Globus pallidus (tissue), 1 donor: Measurements from ENCODE around the gene PPP2R1A.
"Not testable (repeated sequence)": the region's sequence is repeated elsewhere in the genome, so short reads cannot be mapped to it uniquely, and the experiment has no call there.

Experiments used
- DNase-seq: peaks from one replicate; pipeline ENCODE4 v3.0.0-alpha.2; 2015; ENCODE audit warnings: low spot score

Gene PPP2R1A

DNA sequence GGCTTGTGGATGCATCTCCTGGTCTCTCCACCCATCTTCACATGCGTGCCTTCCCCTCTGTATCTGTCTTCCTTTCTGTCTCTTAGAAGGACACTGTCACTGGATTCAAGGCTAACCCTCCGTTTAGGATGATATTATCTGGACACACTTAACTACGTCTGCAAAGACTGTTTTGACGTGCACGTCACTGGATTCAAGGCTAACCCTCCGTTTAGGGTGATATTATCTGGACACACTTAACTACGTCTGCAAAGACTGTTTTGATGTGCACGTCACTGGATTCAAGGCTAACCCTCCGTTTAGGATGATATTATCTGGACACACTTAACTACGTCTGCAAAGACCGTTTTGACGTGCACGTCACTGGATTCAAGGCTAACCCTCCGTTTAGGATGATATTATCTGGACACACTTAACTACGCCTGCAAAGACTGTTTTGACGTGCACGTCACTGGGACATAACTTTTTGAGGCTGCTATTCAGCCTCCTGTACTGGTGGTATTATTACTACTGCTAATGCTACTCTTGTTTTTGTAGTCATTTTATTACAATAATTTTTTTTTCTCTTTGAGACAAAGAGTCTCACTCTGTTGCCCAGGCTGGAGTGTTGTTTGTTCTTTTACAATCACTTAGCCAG, 11.0 kb downstream of the PPP2R1A start:
- DNase-seq, result not testable (repeated sequence)

DNA sequence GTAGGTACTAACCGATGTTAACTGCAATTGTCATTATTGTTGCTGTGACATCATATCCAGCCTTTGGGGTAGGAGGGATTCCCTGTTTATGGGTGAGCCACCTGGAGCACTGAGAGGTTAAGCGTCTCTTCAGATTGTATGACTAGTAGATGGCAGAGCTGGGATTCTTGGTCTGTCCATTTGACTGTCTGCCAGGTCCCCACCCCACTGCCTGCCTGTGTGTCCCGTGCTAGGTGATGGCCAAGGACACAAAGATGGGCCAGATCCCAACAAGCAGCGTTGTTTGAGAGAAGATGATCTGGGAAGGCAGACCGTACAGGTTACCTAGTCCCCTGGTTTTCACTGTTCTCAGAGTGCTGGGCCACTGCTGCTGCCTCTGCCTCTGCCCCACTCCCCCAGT, 16.6 kb downstream of the PPP2R1A start:
- DNase-seq, result no peak

- DNase-seq, result no peak
Observed at GRCh38 chr19:52211203-52211602, 21.4 kb downstream of the PPP2R1A start.

GRCh38 chr19:52211926-52212571, 22.2 kb downstream of the PPP2R1A start:
- no peak for DNase-seq

- DNase-seq, result no peak
Observed at GRCh38 chr19:52212572-52213255, 22.9 kb downstream of the PPP2R1A start.

DNA sequence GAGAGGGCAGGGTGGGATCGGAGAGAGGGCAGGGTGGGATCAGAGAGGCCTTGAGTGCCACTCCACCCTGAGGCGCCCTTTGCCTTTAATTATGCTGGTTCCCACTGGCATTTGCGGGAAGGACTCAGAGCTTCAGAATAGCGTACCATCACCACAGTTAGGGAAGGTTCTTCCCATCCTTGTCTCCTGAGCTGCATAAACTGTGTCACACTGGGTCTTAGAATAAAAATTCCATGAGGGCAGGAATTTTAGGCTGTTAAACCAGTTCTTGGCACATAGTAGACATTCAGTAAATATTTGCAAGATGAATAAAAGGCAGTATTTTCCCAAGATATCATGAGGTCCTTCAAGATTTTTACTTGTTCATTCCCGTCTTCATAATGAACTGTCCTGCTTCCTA, 24.4 kb downstream of the PPP2R1A start:
- no peak for DNase-seq

DNA sequence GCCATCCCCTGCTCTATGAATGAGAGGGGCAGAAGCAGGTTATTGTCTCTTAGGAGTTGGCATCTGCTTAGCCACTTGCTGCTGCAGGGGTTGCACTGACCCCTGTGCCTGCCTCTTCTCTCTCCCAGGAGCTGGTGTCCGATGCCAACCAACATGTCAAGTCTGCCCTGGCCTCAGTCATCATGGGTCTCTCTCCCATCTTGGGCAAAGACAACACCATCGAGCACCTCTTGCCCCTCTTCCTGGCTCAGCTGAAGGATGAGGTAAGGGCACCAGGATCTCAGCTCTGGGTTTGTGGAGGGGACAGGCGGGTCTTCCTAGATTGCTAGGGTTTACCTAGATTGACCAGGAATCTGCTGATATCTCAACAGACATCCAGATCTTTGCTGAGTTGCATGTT, 26.5 kb downstream of the PPP2R1A start:
- DNase-seq, result no peak

- no peak for DNase-seq
Observed at GRCh38 chr19:52217576-52217975, 27.7 kb downstream of the PPP2R1A start.

DNA sequence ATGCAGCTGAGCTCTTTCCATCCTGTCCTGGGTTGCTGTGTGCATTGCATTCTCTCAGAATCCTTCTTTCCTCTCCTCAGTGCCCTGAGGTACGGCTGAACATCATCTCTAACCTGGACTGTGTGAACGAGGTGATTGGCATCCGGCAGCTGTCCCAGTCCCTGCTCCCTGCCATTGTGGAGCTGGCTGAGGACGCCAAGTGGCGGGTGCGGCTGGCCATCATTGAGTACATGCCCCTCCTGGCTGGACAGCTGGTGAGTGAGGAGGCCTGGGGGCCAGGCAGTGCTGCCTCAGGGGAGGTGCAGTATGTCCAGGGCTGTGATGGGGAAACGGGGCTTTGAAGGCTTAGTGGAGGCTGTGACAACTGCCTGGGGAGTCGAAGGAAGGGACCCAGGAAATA, 29.8 kb downstream of the PPP2R1A start:
- DNase-seq, result no peak

GRCh38 chr19:52221031-52221430, 31.2 kb downstream of the PPP2R1A start:
- no peak for DNase-seq

- DNase-seq, result no peak
Observed at GRCh38 chr19:52221831-52222375, 32.1 kb downstream of the PPP2R1A start.

GRCh38 chr19:52224211-52224610, 34.4 kb downstream of the PPP2R1A start:
- no peak for DNase-seq

DNA sequence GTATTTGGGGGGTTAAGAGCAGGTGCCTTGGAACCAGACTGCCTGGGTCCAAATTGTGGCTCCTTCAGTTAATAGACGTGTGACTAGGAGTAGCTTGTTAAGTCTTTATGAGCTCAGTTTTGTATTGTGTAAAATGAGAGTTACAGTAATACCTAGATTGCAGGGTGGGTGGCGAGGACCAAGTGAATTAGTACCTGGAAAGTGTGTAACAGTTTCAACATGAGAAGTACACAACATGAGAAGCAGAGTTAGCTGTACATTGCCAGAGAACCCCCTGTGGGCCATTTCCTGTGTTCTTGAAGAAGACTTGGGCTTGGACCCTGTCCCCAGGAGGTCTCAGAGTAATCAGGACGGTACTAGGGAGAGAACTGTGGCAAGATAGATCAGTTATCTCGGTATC, 36.8 kb downstream of the PPP2R1A start:
- DNase-seq, result no peak

- DNase-seq, result no peak
Observed at GRCh38 chr19:52227196-52227940, 37.5 kb downstream of the PPP2R1A start.

GRCh38 chr19:52227980-52228379, 38.1 kb downstream of the PPP2R1A start:
- no peak for DNase-seq

- no peak for DNase-seq
Observed at GRCh38 chr19:52229524-52229923, 39.7 kb downstream of the PPP2R1A start.

- DNase-seq, result no peak
Observed at GRCh38 chr19:52230685-52231084, 40.8 kb downstream of the PPP2R1A start.

DNA sequence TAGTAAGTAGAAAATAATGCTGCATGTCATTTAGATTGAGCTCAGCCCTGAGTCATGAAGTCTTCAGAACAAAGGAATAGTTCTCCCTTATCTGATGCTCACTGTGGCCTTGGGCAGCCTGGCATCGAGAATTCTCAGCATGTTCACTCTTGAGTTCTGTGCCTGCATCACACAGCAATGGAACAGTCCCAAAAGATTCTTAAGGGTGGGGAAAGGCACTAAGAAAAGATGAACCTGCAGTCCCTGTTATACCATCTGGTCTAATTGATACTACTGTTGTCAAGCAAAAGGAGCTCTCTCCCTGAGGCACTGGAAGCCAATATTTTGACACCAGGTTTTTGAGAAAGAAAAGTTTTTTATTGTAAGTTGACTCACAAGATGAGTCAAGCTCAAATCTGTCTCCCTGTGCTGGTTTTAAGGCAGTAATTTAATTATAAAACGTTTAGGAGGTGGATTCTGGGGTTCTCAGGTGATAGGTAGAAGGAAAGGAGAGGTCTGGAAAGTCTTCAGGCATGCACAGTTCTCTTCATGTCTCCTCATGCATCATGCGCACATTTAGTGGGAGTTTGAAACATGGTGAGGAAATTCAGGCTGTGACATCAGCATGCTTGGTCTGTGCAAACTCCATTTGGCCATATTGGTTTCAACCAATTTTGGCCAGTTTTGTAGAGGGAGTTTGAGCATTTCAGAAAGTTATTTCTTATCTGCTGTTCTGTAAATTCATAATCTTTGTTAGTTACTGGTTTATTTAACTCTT, 41.5 kb downstream of the PPP2R1A start:
- DNase-seq, result peak; percentile 5

- DNase-seq, result no peak
Observed at GRCh38 chr19:52234406-52234805, 44.6 kb downstream of the PPP2R1A start.

DNA sequence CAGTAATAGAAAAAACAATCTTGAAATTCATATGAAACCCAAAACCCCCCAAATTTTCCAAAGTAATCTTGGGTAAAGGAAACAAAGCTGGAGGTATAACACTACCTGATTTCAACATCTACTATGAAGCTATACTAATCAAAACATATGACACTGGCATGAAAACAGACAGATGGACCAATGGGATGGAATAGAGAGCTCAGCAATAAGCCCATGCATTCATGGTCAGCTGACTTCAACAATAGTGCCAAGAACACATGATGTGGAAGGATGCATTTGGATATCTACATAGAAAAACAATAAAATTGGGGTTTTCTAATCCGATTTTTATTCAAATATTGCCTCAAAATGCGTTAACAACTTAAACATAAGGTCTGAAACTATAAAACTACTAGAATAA, 47.3 kb downstream of the PPP2R1A start:
- no peak for DNase-seq

GRCh38 chr19:52237771-52238400, 48.0 kb downstream of the PPP2R1A start:
- DNase-seq, result peak; percentile 51
